GM10266 (cell line): Measurements from ENCODE around the gene EPSTI1.

Source experiments
- DNase-seq: peaks from one replicate; pipeline ENCODE4 v3.0.0; 2012; ENCODE audit errors: extremely low spot score
- CTCF ChIP-seq: IDR thresholded peaks from 2 replicates; pipeline ENCODE4 v1.5.1; 2012; ENCODE audit warnings: mild to moderate bottlenecking, low read depth; ENCODE audit not compliant: control insufficient read depth, insufficient read depth; ENCODE audit errors: missing control alignments

The EPSTI1 gene

GRCh38 chr13:42990291-42991232 lies 1.5 kb downstream of the EPSTI1 start:
- no peak for TF ChIP-seq CTCF
- DNase-seq: peak; percentile 41

- DNase-seq: no peak
- TF ChIP-seq CTCF: no peak
Measured at GRCh38 chr13:42986176-42986574, 5.9 kb downstream of the EPSTI1 start.

GRCh38 chr13:42985312-42986175 lies 6.5 kb downstream of the EPSTI1 start:
- no peak for TF ChIP-seq CTCF
- no peak for DNase-seq

GRCh38 chr13:42984691-42985090 lies 7.3 kb downstream of the EPSTI1 start:
- no peak for TF ChIP-seq CTCF
- no peak for DNase-seq

- TF ChIP-seq CTCF: no peak
- no peak for DNase-seq
Measured at GRCh38 chr13:42984026-42984425, 8.0 kb downstream of the EPSTI1 start.

- no peak for DNase-seq
- no peak for TF ChIP-seq CTCF
Measured at GRCh38 chr13:42981853-42982252, 10.2 kb downstream of the EPSTI1 start.

- TF ChIP-seq CTCF: no peak
- DNase-seq: no peak
Measured at GRCh38 chr13:42981317-42981716, 10.7 kb downstream of the EPSTI1 start.
